HG03558 (cell line): ENCODE measurements around the gene ERBIN.

Source experiments
- ATAC-seq: cut with Tn5 transposase; IDR thresholded peaks from one replicate; pipeline ENCODE4 v1.9.1; 2021; ENCODE audit warnings: moderate number of reproducible peaks; ENCODE audit not compliant: unreplicated experiment; ENCODE audit errors: extremely low read depth

ERBIN gene

DNA sequence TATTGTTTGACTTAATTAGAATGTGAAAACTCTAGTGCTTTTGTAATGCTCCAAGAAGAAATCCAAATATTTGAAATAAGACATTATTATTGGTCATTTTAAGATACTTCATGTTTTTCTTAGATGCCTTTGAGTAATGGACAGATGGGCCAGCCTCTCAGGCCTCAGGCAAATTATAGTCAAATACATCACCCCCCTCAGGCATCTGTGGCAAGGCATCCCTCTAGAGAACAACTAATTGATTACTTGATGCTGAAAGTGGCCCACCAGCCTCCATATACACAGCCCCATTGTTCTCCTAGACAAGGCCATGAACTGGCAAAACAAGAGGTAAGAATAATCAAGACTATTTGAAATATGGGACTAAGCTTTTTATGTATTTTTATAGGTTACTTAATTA lies 148.5 kb downstream of the ERBIN start:
- no peak for ATAC-seq

DNA sequence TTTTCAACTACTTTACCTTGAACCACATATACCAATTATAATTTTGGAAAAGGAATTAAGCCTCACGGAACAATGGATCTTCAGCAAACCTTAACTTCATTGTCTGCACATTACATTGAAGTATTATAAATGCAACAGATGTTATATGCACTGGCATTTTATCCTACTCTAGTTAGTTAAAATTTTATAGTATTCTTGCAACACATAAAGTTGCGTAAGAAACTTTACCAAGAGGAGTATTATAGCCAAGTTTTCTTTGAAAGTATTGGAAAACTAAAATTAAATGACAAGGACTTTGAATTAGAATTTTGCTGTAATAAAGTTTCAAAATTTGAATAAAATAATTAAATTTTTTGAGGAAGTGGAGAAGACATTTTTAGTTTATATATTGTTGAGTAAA lies 154.3 kb downstream of the ERBIN start:
- no peak for ATAC-seq

DNA sequence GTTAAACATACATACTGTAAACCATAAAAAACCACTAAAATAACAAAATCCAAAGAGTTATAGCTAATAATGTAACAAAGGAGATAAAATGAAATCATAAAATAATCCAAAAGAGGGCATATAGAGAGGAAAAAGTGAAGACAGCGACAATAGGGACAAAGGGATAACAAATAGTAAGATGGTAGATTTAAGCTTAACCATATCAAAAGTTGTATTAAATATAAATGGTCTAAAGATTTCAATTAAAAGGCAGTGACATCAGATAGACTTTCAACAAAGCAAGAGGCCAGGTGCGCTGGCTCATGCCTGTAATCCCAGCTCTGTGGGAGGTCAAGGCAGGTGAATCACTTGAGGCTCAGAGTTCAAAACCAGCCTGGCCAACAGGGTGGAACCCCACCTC lies 163.0 kb downstream of the ERBIN start:
- ATAC-seq, result no peak

DNA sequence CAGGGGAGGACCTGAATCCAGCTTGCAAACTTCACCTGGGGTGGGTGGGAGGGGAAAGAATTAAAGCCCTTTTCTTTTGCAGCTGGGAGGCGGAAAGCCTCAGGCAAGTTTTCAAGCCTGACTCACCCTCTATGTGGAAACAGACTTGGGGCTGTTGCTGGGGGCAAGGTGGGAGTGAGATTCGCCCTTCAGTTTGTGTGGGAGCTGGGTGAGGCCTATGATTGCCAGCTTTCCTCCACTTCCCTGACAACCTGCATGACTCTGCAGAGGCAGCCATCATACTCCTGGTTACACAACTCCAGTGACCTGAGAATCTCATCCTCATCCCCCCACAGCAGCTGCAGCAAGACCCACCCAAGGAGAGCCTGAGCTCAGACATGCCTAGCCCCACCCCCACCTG lies 174.5 kb downstream of the ERBIN start:
- ATAC-seq, result no peak

- no peak for ATAC-seq
These were observed 186.8 kb downstream of the ERBIN start for GRCh38 chr5:66113160-66113559.

DNA sequence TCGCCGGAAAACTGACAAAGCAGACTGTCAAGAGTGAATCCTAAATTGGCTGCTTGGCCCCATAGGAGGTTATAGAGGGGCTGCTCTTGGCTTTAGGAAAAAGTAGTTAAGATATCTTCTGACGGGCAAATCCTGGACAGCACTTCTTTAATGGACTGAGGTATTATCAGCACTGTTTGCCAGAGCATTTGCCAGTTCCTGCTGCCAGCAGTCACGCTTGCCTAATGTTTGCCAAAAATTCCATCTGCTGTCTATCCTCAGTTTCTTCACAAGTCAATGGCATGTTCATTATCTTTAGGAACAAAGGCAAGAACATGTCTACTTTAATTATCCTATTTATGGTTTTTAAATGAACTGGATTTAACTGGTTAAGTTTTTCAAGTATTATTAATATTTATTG lies 191.9 kb downstream of the ERBIN start:
- ATAC-seq, result no peak

- ATAC-seq, result no peak
These were observed 196.1 kb downstream of the ERBIN start for GRCh38 chr5:66122379-66123034.

DNA sequence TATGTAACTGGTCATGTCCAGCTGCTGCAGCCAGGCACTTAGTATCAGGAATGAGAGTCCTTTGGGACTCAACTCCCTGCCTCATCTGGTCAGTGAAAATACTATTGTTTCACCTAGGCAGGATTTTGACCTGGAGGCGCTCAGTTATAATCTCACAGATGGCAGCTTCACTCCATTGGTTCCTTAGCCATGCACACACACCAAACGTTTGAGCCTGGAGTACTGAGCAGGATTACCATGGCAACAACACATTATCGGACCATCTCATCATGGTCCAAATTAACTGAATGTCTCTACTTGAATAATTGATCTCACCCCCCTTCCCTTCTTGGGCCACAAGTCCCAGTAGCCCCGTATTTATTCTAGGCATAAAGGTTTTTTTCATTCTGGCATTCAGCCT lies 202.8 kb downstream of the ERBIN start:
- no peak for ATAC-seq

DNA sequence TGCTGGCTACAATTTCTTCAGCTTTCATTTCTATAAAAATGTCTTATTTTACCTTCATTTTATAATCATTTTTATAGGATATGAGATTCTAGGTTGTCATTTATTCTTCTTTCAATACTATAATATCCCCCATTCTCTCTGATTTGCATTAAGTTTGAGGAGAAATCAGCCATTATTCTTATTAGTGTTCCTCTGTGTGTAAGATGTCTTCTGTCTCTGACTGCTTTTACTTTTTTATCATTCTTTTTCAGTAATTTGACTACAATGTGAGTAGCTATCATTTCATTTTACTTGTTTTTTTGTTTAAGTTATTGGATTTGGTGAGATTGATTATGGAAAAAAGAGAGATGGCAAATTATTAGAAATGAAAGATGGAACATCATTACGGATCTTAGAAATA lies 204.1 kb downstream of the ERBIN start:
- ATAC-seq, result no peak
